GM15510 (cell line): ENCODE data around the gene MRPS34.

ENCODE experiments used
- POLR2A ChIP-seq: IDR thresholded peaks from 3 replicates; pipeline ENCODE4 v1.6.1; 2011; ENCODE audit warnings: borderline replicate concordance; ENCODE audit not compliant: insufficient read length; ENCODE audit errors: extremely low read depth

MRPS34 gene

GRCh38 chr16:1789643-1790045 is 16.7 kb upstream of the MRPS34 start:
- no peak for TF ChIP-seq POLR2A

GRCh38 chr16:1788708-1789100 is 15.8 kb upstream of the MRPS34 start:
- no peak for TF ChIP-seq POLR2A

- TF ChIP-seq POLR2A, result no peak
Measured at GRCh38 chr16:1788095-1788707, 15.3 kb upstream of the MRPS34 start.

GRCh38 chr16:1787322-1788094 is 14.6 kb upstream of the MRPS34 start:
- TF ChIP-seq POLR2A, result no peak

- no peak for TF ChIP-seq POLR2A
Measured at GRCh38 chr16:1787056-1787321, 14.1 kb upstream of the MRPS34 start.

- no peak for TF ChIP-seq POLR2A
Measured at GRCh38 chr16:1786242-1787055, 13.5 kb upstream of the MRPS34 start.

GRCh38 chr16:1785846-1786170 is 12.9 kb upstream of the MRPS34 start:
- TF ChIP-seq POLR2A, result no peak

GRCh38 chr16:1784977-1785845 is 12.3 kb upstream of the MRPS34 start:
- no peak for TF ChIP-seq POLR2A

- TF ChIP-seq POLR2A, result peak; percentile 77
Measured at GRCh38 chr16:1782408-1783264, 9.7 kb upstream of the MRPS34 start, which contains the start of the genes NUBP2 and SPSB3. TSS of gene NUBP2 (plus strand) at chr16:1782960. CDS start at chr16:1783021, 61 bp downstream. TSS of gene SPSB3 (minus strand) at chr16:1782571. CDS start at chr16:1781483, 1,088 bp downstream.

- no peak for TF ChIP-seq POLR2A
Measured at GRCh38 chr16:1781758-1782407, 8.9 kb upstream of the MRPS34 start.

GRCh38 chr16:1781254-1781653 is 8.3 kb upstream of the MRPS34 start:
- no peak for TF ChIP-seq POLR2A

- no peak for TF ChIP-seq POLR2A
Measured at GRCh38 chr16:1780677-1781072, 7.7 kb upstream of the MRPS34 start.
